ENCODE results near the gene ABHD16B. TPM values are rescaled to one million over a fixed set of nuclear protein-coding genes. Genes with fewer than 3 reads are reported as not detected.
"Not testable (repeated sequence)": the region's sequence is repeated elsewhere in the genome, so short reads cannot be mapped to it uniquely, and the experiment has no call there.

Gene ABHD16B
- total RNA-seq, 1 donor from 2014 or later = not detected

GRCh38 chr20:63874241-63874640 lies 12.9 kb downstream of the ABHD16B start:
- intact Hi-C loops (cut with micrococcal nuclease) = not testable (repeated sequence)

GRCh38 chr20:63876489-63877036 lies 15.3 kb downstream of the ABHD16B start:
- intact Hi-C loops (cut with micrococcal nuclease) = no loop called here

- intact Hi-C loops (cut with micrococcal nuclease) = no loop called here
These were observed 16.6 kb downstream of the ABHD16B start for GRCh38 chr20:63877755-63878470.

GRCh38 chr20:63878899-63879663 lies 17.8 kb downstream of the ABHD16B start:
- intact Hi-C loops (cut with micrococcal nuclease) = no loop called here

GRCh38 chr20:63880901-63881300 lies 19.6 kb downstream of the ABHD16B start:
- intact Hi-C loops (cut with micrococcal nuclease) = not testable (repeated sequence)

GRCh38 chr20:63881451-63882226 lies 20.3 kb downstream of the ABHD16B start:
- intact Hi-C loops (cut with micrococcal nuclease) = no loop called here

GRCh38 chr20:63882257-63883200 lies 21.2 kb downstream of the ABHD16B start:
- intact Hi-C loops (cut with micrococcal nuclease) = no loop called here

GRCh38 chr20:63883201-63883593 lies 21.9 kb downstream of the ABHD16B start:
- intact Hi-C loops (cut with micrococcal nuclease) = no loop called here

GRCh38 chr20:63884506-63885263 lies 23.4 kb downstream of the ABHD16B start:
- intact Hi-C loops (cut with micrococcal nuclease) = no loop called here

- intact Hi-C loops (cut with micrococcal nuclease) = no loop called here
These were observed 24.2 kb downstream of the ABHD16B start for GRCh38 chr20:63885264-63886053.

- intact Hi-C loops (cut with micrococcal nuclease) = no loop called here
These were observed 24.7 kb downstream of the ABHD16B start for GRCh38 chr20:63886054-63886419.

- intact Hi-C loops (cut with micrococcal nuclease) = no loop called here
These were observed 25.6 kb downstream of the ABHD16B start for GRCh38 chr20:63886921-63887320.

GRCh38 chr20:63889241-63890200 lies 28.2 kb downstream of the ABHD16B start:
- intact Hi-C loops (cut with micrococcal nuclease) = no loop called here

GRCh38 chr20:63890201-63890576 lies 28.9 kb downstream of the ABHD16B start:
- intact Hi-C loops (cut with micrococcal nuclease) = no loop called here

- intact Hi-C loops (cut with micrococcal nuclease) = no loop called here
These were observed 29.3 kb downstream of the ABHD16B start for GRCh38 chr20:63890616-63891015.

- intact Hi-C loops (cut with micrococcal nuclease) = no loop called here
These were observed 30.0 kb downstream of the ABHD16B start for GRCh38 chr20:63891061-63892002.

GRCh38 chr20:63892402-63892801 lies 31.1 kb downstream of the ABHD16B start:
- intact Hi-C loops (cut with micrococcal nuclease) = no loop called here

All from T-helper 1 cell treated with Interleukin-12 subunit alpha and Interleukin-12 subunit beta and Interleukin-4 antibody, amounts not matched to agents 30 ng/mL and 1 ng/mL, for 36 hours (primary cell).